ENCODE data around the gene PLXNA1.
A peak's percentile ranks its signal among the peaks of the same experiment; 100 is the strongest.

Gene PLXNA1

DNA sequence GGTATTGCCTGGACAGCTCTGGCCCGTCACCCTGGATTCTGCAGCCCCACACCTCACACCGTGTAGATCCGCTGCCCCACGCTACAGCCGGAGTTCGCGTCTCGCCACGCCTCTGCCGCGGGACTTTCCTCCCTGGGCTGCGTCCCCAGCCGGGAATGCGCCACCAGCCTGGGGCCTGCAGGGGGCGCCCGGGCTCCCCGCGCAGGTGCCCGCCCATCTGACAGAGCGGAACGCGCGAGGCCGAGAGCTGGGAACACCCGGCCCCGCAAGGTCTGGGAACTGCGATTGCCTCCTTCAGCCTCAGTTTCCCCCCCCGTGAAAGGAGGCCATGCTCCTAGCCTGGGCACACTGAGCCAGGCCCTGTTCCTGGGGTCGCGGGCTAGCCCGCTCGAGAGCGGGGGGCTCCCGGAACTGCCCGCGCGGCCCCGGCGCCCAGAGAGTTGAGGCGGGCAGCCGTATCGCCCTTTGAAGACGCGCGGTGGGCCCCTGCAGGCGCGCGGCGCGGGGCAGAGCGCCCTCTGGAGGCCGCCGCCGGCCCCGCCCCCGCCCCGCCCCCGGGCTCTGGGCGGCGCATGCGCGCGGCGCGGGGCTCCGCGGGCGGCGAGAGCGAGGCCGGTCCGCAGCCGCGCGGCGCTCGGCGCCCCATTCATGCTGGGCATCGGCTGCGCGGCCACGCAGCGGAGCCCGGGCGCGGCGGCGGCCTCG is at the start of gene PLXNA1:
TSS of gene PLXNA1 (plus strand) at position 645 of the 705 bp plus-strand sequence. CDS start 5,479 bp downstream, outside the sequence.
- DNase-seq: peak; percentile 89

DNA sequence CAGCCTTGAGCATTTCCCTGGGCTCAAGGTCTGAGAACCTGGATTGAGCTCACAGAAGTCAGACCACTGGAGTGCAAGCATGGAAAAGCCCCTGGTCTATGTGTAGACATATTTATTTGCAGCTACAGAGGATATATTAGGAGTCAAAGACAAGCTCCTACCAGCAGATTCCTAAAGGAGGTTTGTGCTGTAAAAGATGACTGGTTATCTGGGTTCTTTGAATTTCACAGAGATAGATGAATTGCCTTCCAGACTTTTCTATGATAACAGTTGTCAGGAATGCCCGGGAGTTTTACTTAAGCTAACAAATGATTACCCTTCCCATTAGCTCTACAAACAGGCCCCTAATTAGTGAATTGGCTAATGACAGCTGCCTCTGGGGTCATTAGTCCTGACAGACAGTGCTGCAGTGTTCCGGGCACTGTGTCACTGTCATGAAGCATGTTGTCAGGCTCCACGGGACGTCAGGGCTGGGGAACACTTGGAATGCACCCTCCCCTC is 48.8 kb upstream of the PLXNA1 start:
- no peak for DNase-seq

- DNase-seq: no peak
These were observed 47.9 kb upstream of the PLXNA1 start for GRCh38 chr3:126934991-126935390.

DNA sequence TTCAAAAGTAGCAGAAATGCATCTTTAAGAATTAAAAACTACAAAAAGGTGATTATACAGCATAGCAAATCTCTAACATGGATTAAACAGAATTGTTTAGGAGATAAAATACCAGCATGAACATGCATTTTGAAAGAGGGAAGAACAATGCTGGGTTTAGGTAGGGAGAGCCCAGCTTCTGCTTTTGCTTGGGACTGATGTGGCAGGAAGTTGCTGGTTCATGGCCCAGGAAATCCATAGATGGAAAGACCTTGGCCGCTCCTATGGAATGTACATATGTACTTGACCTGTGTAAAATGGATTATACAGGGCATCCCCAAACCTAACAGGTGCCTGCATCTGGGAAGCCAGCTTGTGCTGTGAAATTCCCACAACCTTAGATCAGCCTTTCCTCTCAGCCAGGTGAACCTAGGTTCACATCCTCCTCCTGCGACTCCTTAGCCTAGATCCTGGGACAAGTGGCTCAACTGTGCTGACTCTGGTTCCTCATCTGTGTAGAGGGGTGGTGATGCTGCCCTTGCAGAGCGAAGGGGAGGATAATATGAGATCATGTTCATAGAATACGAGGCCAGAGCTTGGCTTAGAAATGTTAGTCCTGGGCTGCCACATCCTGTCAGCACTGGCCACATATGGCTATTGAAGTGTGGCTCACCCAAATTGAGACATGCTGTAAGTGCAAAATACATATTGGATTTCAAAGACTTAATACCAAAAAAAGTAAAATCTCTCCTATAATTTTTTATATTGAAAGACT is 47.0 kb upstream of the PLXNA1 start:
- DNase-seq: no peak

GRCh38 chr3:126936853-126937425 is 46.0 kb upstream of the PLXNA1 start:
- DNase-seq: no peak

- no peak for DNase-seq
These were observed 45.4 kb upstream of the PLXNA1 start for GRCh38 chr3:126937533-126937932.

- DNase-seq: no peak
These were observed 44.9 kb upstream of the PLXNA1 start for GRCh38 chr3:126937973-126938372.

DNA sequence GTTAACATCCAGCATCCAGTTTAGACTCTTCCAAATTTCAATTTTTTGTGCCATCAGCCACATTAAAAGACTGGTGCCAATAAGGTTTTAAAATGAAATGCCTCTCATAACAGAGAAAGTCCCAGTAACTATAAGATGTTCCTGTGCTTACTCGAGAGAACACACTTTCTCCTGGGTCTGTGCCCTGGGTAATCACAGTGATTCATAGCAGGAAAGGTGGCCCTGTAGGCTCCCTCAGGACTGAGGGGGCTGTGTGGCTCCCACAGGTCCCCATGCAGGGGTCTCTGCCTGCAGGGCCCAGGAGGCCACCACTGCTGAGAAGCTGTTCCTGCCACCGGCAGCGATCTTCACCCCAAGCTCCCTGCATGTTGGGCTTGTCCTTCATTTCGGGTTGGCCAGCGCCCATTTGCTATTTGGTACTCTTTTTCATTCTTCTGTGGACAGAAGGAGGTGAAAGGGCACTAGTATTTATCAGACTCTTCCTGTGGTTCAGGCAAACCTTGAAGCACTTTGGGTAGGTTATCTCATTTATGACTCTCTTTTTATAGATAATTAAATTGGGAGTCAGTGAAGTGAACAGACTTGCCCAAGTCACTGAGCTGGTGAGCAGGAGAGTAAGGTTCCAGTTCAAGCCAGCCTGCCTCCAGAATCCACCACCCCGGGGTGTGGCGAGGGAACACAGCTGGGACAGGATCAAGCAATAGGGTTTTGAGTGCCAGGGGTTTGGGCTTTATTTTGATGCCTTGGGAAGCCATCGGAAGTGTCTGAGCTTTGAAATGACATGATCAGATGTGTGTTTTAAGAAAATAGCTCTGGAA is 44.2 kb upstream of the PLXNA1 start:
- no peak for DNase-seq

DNA sequence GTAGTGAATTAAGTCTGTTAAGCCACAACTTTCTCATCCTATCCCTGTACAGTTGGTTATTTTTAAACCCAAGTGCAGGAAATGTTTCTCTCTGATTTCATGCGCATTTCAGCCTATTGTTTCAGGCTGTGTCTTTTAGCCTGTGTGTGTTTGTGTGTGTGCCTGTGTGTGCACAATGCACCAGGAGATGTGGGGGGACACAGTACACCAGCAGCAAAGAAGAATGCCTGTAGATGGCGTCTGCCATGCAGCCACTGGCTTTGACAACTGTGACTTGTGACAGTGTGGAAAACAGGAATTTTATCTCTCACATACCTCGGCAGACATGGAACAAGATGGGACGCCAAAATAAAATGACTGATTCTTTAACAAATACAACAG is 43.6 kb upstream of the PLXNA1 start:
- no peak for DNase-seq

DNA sequence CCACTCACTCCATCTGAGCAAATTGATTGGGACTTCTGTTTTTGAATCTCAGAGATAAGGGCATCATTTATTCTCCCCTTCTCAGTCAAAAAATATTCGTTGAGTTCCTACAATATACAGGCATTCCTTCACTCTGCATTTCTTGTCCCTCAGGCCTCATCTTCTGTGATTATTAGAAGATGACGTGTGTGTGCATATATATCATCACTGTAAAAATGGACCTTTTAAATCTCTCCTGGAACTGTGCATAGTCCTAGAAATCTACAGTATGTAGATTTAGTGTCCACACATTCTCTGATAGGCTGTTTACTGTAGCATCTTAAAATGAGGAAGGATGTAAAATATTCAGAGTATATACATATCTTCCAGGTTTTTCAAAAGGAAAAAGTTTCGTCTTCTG is 43.2 kb upstream of the PLXNA1 start:
- DNase-seq: no peak

DNA sequence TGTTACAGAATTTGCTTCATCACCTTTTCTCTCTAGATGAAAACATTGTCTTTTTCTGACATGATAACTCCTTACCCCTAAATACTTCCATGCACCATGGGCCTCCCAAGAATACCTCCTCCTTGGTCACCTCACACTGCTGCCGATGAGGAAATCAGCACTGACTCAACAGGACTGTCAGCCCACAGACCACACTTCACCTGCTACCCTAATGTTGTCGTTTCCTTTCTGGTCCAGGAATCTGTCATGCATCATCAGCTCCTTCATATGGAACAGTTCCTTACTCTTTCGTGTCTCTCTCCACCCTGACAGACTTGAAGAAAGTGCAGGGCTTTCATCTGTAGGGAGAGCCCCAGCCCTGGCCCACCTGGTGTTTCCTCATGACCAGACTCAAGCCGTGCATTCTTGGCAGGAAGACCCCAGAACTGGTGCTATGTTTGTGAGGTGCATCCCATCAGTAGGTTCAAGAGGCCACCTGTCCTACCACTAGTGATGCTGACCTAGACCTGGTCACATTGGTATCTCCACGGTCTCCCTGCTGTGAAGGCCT is 41.1 kb upstream of the PLXNA1 start:
- DNase-seq: no peak

DNA sequence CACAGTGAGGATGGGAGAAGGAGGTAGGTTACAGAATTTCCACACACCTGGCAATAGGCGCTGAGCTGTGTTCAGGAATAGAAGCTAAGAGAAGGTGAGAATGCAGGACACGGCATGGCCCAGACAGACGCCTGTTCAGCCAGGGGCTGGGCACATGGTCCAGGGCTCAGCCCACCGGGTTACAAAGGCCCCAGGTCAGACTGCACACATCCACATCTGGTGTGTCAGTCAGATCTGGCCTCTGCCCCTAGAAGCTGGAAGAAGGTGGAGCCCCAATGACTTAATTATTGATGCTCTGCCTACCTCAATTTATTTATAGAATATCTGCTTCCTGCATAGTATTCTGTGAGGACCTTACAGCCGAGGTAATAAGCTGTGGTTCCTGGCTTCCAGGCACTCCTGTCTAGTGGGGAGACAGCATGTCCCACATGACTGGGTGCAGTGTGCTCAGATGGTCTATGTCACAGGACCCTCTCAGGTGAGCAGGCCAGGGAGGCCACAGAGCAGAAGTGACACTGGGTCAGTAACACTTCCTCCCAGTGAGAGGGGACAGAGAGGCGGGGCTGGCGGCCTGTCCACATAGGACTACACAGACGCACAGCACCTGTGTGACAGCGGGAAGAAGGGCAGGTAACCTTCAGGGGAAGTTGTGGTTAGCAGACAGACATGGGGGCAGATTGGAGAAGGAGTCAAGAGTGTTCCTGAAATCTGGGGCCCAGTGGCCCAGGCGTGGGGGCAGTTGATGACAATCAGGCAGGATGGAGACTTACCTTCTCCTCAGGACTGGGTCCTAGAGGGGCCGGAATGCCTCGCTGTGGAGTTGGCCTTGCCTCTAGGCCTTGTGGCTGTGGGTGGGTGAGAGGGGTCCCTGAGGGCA is 38.6 kb upstream of the PLXNA1 start:
- DNase-seq: no peak

DNA sequence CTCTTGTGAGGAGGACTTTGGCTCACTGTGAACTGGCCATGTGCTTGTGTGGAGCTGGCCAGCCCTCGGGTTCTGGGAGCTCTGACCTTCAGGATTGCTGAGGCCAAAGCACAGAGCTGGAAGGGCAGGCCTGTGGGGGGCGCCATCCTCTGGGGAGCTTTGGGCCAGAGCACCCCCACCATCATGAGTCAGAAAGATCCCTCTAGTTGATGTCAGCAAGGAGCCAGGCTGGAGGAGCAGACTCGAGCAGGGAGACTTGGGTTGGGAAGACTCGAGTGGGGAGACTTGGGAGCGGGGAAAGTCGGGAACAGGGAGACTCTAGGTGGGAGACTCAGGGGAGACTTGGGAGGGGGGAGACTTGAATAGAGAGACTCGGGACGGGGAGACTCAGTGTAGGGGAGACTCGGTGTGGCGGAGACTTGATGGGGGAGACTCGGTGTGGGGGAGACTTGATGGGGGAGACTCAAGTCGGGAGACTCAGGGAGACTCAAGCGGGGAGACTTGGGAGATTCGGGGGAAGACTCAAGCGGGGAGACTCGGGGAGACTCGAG is 37.7 kb upstream of the PLXNA1 start:
- no peak for DNase-seq

DNA sequence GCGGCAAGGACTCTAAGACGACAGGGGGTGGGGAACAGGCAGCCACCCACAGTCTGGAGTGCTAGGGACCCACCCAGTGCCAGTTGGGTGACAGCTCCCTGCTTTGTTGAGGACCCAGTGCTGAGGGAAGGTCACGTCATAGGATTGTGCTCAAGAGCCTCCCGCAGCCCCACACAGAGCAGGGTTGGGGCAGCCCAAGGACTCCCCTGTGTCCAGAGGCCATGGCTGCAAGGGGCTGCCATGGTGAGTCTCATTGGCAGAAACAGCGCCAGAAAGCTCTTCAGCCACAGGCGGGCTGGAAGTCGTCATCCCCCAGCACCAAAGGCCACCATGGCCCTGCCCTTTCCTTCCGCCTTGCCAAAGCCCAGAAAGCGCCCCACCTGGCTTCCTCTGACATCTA is 37.0 kb upstream of the PLXNA1 start:
- no peak for DNase-seq

GRCh38 chr3:126946405-126946804 is 36.5 kb upstream of the PLXNA1 start:
- DNase-seq: no peak

DNA sequence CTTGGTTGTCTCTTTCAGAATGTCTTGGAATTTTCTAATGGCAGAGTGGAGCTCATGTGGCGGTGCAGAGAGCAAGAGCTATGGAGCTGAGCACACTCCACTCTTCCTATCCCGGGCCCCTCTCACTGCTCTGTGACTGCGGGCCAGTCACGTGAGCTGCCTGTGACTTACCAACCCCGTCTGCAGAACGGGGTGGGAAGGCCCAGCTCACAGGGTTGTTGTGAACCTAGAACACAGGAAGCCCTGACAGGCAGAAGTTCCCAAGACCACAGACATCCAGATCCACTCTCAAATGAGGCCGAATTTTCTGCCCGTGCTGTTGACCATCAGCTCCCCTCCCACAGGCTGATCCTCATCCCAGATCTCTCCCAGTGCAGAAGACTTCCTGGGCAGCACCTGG is 35.5 kb upstream of the PLXNA1 start:
- no peak for DNase-seq

DNA sequence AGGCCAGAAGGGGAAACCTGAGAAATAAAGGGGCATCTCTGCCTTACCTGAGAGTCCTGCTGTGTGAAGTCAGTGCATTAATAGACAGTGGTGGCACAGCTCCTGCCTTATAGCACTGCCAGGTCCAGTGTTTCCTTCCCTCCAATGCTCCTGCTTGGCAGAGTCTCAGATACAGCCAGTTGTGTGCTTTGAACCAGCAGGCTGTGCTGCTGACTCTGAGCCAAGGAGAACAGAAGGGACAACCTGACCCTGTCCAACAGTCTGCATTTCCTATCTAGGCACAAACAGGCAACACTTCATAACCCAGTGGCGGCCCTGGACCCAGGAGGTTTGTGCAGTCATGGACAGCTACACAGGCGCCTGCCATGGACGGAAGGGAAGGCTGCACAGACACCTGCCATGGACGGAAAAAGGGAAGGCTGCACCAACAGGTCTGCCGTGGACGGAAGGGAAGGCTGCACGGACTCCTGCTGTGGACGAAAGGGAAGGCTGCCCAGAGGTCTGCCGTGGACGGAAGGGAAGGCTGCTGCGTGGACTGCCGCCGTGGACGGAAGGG is 33.9 kb upstream of the PLXNA1 start:
- DNase-seq: no peak

DNA sequence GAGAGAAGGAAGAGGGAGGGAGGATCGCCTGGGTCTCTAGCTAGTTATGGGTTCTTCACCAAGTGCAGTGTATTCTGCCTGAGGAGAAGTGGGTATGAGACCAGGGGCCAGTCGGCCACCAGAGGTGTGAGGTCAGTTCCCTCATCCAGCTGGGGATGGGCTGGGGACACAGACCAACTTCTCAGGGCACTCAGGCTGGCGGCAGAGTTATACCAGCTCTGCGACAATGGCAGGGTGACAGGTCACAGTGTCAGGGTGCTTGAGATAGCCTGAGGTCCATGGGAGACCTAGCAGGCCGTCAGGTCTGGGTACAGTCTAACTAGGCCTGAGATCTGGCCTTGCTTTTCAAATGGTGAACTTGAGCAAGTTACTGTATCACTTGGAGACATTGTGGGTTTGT is 31.4 kb upstream of the PLXNA1 start:
- DNase-seq: no peak

DNA sequence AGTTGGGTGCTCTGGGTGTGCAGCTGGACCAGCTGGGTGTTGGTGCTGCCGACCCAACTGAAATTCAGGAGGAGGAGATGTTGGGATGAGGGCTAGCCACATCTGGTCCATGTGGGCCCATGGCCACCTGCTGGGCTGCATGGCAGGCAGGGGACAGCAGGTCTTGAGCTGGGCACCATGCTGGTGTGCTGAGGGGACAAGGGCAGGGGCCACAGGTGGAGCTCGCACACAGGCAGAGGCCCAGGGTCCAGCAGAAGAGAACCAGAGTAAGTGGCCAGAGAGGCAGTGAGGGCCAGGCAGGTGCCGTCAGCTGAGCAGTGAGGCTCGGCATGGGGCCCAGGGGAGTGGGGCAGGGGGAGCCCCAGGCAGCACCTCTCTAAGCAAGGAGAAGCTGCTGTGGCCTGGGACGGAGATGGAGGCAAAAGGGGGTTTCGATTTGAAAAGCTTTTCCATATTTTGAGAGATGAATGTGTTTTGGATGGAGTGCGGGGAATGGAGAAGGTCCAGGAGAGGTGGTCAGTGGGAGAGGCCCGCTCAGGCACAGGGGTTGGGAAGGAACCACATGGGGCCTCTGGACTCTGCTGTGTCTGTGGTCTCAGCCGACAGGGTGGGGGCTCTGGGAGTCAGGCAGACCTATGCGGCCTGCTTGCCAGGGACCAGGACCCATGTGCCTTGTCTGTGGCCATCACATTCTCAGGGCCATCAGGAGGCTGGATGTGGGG is 30.5 kb upstream of the PLXNA1 start:
- DNase-seq: no peak

DNA sequence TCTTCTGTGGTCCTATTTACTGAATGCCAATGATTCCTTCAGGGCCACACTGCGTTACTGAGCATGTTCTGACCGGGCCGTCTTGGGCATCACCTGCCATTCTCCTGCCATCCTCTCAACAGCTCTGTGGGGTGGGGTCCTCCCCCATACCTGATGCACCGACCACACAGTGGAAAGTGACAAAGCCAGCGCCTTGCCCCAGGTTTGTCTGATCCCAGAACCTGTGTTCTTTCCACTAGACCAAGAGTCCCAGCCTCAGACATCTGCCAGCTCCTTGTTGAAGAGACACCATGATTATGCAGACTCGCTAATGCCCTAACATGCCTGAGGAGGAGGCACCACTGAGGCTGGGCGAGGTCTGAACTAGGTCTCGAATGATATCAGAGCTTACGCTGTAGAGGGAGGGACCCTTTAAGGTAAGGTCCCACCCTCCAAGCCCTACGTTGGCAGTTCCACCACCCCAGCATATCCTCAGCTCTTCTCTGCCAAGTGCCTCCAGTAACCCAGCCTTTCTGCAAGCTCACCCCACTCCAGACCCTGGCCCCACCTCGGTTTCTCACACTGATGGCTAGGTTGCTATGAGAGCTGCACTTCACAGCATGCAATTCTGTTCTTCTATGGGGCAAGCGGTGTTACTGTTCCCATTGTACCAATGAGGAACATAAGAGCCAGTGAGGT is 29.8 kb upstream of the PLXNA1 start:
- DNase-seq: no peak
